Fibroblast of villous mesenchyme (primary cell): ENCODE data around the gene STAMBPL1. TPM values are rescaled to one million over a fixed set of nuclear protein-coding genes. Genes with fewer than 3 reads are reported as not detected.

ENCODE experiments used
- DNase-seq: peaks from one replicate; pipeline ENCODE4 v3.0.0-alpha.2; 2010; ENCODE audit warnings: low read depth
- H3K4me3 ChIP-seq: 2 replicates; pipeline ENCODE4 v1.5.1; 2011; ENCODE audit warnings: low read depth, mild to moderate bottlenecking, low read length
- CTCF ChIP-seq: IDR thresholded peaks from 2 replicates; pipeline ENCODE4 v1.5.1; 2012; ENCODE audit warnings: low read depth, mild to moderate bottlenecking, low read length; ENCODE audit not compliant: insufficient read depth
- total RNA-seq: library from RNA; depleted of rRNA; stranded (reverse); fragments of >200 nt; gene quantifications from 2 replicates; pipeline ENCODE4 v1.2.3, GENCODE V29; 2012

STAMBPL1 gene
- total RNA-seq, 1 donor, result 98.9 TPM

DNA sequence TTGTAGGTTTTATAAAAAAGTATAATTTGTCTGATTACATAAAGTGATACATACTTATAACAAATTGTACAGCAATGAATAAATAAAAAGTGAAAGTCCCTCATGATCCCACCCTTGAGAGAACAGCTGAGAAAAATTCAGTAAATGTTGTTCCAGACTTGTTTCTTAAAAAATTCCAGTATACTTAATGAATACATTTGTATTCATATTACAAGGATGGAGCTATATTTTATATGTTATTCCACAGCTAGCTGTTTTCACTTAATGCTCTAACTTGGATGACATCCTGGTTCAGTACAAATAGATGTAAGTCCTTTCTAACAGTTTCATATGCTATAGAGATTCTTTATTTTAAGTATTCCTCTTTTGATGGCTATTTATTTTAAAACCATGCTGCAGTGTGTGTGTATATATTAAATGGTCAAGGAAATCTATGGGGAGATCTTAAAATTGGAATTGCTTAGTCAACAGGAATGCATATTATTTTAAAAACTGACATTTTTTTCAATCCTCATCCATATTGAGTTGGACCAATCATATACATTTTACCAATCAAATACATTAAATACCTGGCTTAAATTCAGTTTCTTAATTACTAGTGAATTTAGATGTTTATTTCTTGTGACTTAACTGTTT lies 8.9 kb downstream of the STAMBPL1 start:
- TF ChIP-seq CTCF, result no peak
- H3K4me3 ChIP-seq, result no peak overlapping the region
- DNase-seq, result no peak

DNA sequence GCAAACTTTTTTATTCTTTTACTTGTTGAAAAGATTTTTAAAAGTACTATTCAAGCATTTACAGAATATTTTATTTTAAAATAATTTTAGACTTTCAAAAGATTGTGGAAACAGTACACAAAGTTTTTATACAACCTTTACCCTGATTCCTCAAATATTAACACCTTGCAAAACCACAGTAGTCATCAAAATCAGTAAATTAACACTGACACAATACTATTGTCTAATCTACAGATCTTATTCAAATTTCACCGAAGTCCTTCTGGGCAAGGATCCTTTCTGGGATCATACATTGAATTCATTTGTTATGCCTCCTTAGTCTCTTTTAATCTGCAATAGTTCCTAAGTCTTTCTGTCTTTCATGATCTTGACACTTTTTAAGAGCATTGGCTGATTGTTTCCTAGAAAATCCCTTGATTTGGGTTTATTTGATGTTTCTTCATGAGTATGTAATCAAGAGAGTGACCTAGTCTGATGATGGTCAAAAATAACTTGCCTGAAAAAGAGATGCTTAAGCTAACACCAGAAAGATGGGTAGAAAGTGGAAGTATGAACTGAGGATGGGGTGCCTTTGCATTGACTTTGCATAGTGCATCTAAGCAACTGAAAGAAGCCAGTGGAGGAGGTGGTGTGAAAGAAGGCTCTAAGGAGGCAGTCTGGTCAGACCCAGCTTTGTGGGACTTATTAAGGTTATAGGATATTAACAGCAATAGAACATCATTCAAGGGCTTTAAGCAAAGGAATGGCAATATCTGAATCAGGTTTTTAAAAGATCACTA lies 9.7 kb downstream of the STAMBPL1 start:
- no peak for DNase-seq
- no peak for TF ChIP-seq CTCF
- no peak overlapping the region for H3K4me3 ChIP-seq

DNA sequence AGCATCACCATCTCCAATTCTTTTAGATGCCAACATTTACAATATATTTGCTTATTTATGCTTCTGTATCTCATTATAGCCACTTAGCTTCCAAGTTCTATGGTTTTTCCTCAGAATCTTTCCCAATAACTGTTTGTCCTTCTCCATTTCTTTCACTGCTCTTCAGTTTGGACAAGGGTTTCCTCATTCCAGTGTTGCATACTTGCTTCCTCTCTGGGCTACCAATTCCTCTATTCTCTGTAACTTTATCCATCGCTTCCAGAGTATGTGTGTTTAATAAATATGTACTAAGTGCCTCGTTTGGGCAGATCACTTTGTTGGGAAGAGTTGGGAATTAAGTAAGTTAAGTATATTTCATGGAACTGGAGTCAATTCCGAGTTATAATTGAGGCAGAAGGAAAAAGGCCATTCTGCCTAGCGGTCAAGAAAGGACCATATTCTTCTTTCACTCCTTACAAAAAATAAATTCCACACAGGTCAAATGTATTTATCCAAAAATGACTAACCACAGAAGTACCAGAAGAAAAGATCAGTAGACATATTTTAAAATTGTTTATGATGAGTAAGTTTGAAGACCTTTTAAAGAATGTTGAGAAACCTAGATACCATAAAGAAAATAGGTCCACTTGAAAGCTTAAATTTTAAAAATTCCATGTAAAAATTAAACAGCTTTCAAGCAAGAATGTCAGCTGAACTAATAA lies 10.8 kb downstream of the STAMBPL1 start:
- no peak for DNase-seq
- no peak for TF ChIP-seq CTCF
- H3K4me3 ChIP-seq, result no peak overlapping the region

DNA sequence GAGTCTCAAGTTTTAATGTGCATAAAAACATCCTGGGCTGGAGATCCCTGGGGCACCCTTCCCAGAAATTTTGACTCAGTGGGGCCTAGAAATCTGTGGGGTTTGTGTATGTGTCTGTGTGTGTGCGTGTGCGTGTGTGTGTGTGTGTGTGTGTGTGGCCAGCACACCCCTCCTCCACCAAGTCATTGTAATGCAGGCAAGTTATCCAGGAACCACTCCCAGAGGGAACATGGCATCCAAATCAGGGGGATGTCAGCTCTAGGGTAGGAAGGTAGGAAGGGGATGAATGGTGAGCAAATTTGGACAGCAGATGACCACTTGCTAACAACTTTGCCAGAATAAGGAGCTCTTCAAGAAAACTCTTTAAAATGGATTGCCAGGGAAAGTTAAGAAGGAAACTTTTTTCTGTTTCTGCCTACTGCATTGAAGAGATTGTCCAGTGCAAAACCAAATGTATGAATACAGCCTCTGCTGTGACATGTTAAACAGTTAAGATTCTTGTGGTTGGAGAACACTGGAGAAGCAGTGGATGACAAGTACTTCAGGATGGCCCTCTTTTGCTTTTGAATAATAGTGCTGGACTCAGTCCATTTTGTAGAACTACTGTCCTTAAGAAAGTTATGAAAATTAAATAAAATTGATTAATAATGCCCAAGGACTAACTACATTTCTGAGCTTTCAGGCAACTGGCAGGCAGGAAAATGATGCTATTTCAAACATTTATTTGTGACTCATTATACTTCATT lies 12.3 kb downstream of the STAMBPL1 start:
- TF ChIP-seq CTCF, result no peak
- no peak for DNase-seq
- H3K4me3 ChIP-seq, result no peak overlapping the region

DNA sequence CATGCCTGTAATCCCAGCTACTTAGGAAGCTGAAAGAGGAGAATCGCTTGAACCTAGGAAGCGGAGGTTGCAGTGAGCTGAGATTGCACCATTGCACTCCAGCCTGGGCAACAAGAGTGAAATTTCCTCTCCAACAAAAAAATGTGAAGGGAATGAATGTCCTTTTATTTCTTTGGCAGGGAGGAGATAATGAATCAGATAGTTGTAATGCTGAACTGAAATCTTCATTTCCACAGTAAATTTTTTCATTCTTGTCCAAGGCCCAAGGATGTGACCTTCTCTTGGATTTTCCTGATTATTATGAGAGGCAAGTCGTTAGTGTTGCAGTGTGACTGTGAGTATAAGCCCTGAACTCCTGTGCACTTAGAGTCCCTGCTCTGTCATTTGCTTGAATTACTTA lies 13.6 kb downstream of the STAMBPL1 start:
- no peak for DNase-seq
- H3K4me3 ChIP-seq, result no peak overlapping the region
- no peak for TF ChIP-seq CTCF

- no peak for DNase-seq
- no peak for TF ChIP-seq CTCF
- H3K4me3 ChIP-seq, result no peak overlapping the region
Measured at GRCh38 chr10:88895250-88895649, 15.2 kb downstream of the STAMBPL1 start.
